H9 (cell line): ENCODE measurements around the gene HPS4. TPM values are rescaled to one million over a fixed set of nuclear protein-coding genes. Genes with fewer than 3 reads are reported as not detected.

ENCODE experiments used
- DNase-seq: peaks from one replicate; pipeline ENCODE4 v3.0.0-alpha.2; 2017
- H2AFZ ChIP-seq: one replicate; pipeline ENCODE4 v1.6.1; 2013; ENCODE audit warnings: mild to moderate bottlenecking, low read length, control low read depth, moderate library complexity
- H2AK5ac ChIP-seq: 2 replicates; pipeline ENCODE4 v1.6.1; 2013; ENCODE audit warnings: low read length, control low read depth, mixed read lengths; ENCODE audit not compliant: insufficient read length
- H2BK120ac ChIP-seq: one replicate; pipeline ENCODE4 v1.6.1; 2013; ENCODE audit warnings: low read depth, mild to moderate bottlenecking, low read length, control low read depth, inconsistent platforms; ENCODE audit not compliant: poor library complexity, severe bottlenecking
- H2BK12ac ChIP-seq: 2 replicates; pipeline ENCODE4 v1.6.1; 2013; ENCODE audit warnings: low read length, control low read depth, mixed read lengths, low read depth; ENCODE audit not compliant: insufficient read length
- H2BK15ac ChIP-seq: 2 replicates; pipeline ENCODE4 v1.6.1; 2013; ENCODE audit warnings: low read depth, low read length, control low read depth
- H2BK20ac ChIP-seq: one replicate; pipeline ENCODE4 v1.6.1; 2013; ENCODE audit warnings: low read depth, mild to moderate bottlenecking, low read length, control low read depth, inconsistent platforms; ENCODE audit not compliant: poor library complexity, severe bottlenecking
- H2BK5ac ChIP-seq: 2 replicates; pipeline ENCODE4 v1.6.1; 2013; ENCODE audit warnings: low read length, control low read depth, mixed read lengths; ENCODE audit not compliant: insufficient read length
- H3K14ac ChIP-seq: 2 replicates; pipeline ENCODE4 v1.6.1; 2013; ENCODE audit warnings: low read length, control low read depth; ENCODE audit not compliant: insufficient read depth
- H3K18ac ChIP-seq: 2 replicates; pipeline ENCODE4 v1.6.1; 2013; ENCODE audit warnings: low read depth, mild to moderate bottlenecking, mixed read lengths, low read length, control low read depth; ENCODE audit not compliant: insufficient read length
- H3K23ac ChIP-seq: 2 replicates; pipeline ENCODE4 v1.6.1; 2013; ENCODE audit warnings: low read length, control low read depth, mixed read lengths, low read depth; ENCODE audit not compliant: insufficient read length
- H3K23me2 ChIP-seq: 2 replicates; pipeline ENCODE4 v1.6.1; 2013; ENCODE audit warnings: low read depth, mild to moderate bottlenecking, mixed read lengths, low read length, control low read depth; ENCODE audit not compliant: insufficient read length, poor library complexity, severe bottlenecking
- H3K27ac ChIP-seq: 2 replicates; pipeline ENCODE4 v1.5.1; 2013; ENCODE audit warnings: low read length, control low read depth, mixed read lengths, low read depth; ENCODE audit not compliant: insufficient read length
- H3K27me3 ChIP-seq: 2 replicates; pipeline ENCODE4 v1.6.1; 2013; ENCODE audit warnings: low read length, control low read depth, inconsistent platforms; ENCODE audit not compliant: insufficient read depth
- H3K4ac ChIP-seq: 2 replicates; pipeline ENCODE4 v1.6.1; 2013; ENCODE audit warnings: low read depth, mild to moderate bottlenecking, control low read depth, inconsistent platforms, low read length, moderate library complexity
- H3K4me1 ChIP-seq: 2 replicates; pipeline ENCODE4 v1.6.1; 2013; ENCODE audit warnings: low read length, control low read depth, inconsistent platforms; ENCODE audit not compliant: insufficient read depth
- H3K4me2 ChIP-seq: 2 replicates; pipeline ENCODE4 v1.6.1; 2013; ENCODE audit warnings: low read length, control low read depth, mixed read lengths; ENCODE audit not compliant: insufficient read length, insufficient read depth
- H3K56ac ChIP-seq: 2 replicates; pipeline ENCODE4 v1.6.1; 2013; ENCODE audit warnings: low read depth, mild to moderate bottlenecking, mixed read lengths, low read length, control low read depth; ENCODE audit not compliant: insufficient read length
- H3K79me1 ChIP-seq: 2 replicates; pipeline ENCODE4 v1.6.1; 2013; ENCODE audit warnings: low read depth, mild to moderate bottlenecking, moderate library complexity, low read length, control low read depth, inconsistent platforms; ENCODE audit not compliant: insufficient read depth, poor library complexity, severe bottlenecking
- H3K79me2 ChIP-seq: 2 replicates; pipeline ENCODE4 v1.6.1; 2013; ENCODE audit warnings: low read length, control low read depth, inconsistent platforms; ENCODE audit not compliant: insufficient read depth
- H3K9ac ChIP-seq: 2 replicates; pipeline ENCODE4 v1.6.1; 2013; ENCODE audit warnings: low read length, control low read depth, mixed read lengths; ENCODE audit not compliant: insufficient read length; ENCODE audit errors: extremely low read depth
- H3K9me3 ChIP-seq: one replicate; pipeline ENCODE4 v1.6.1; 2013; ENCODE audit warnings: low read depth, low read length, inconsistent platforms; ENCODE audit not compliant: control insufficient read depth
- H3T11ph ChIP-seq: one replicate; pipeline ENCODE4 v1.6.1; 2013; ENCODE audit warnings: mild to moderate bottlenecking, low read length, control low read depth, inconsistent platforms
- H4K20me1 ChIP-seq: one replicate; pipeline ENCODE4 v1.6.1; 2013; ENCODE audit not compliant: control insufficient read depth, insufficient read length, insufficient read depth
- H4K5ac ChIP-seq: 2 replicates; pipeline ENCODE4 v1.6.1; 2013; ENCODE audit warnings: low read depth, mild to moderate bottlenecking, mixed read lengths, low read length, control low read depth; ENCODE audit not compliant: insufficient read length
- H4K8ac ChIP-seq: replicated peaks from 2 replicates; pipeline ENCODE4 v1.6.1; 2013; ENCODE audit warnings: low read length, control low read depth, mixed read lengths, low read depth; ENCODE audit not compliant: insufficient read length
- H4K91ac ChIP-seq: 2 replicates; pipeline ENCODE4 v1.6.1; 2013; ENCODE audit warnings: low read depth, mild to moderate bottlenecking, moderate library complexity, mixed read lengths, low read length, control low read depth; ENCODE audit not compliant: insufficient read length
- H3K27ac Mint-ChIP-seq, 3 experiments: 2 replicates in 2 of 3; 3 replicates in 1 of 3; pipeline ENCODE4 v1.8.0; 2020 to 2021; ENCODE audit warnings: mixed read lengths in 3 of 3, mild to moderate bottlenecking in 1 of 3, moderate library complexity in 1 of 3
- H3K27me3 Mint-ChIP-seq: 2 replicates; pipeline ENCODE4 v1.8.0; 2021; ENCODE audit warnings: low read depth, mild to moderate bottlenecking, moderate library complexity, mixed read lengths
- H3K36me3 Mint-ChIP-seq, 3 experiments: 2 replicates in 2 of 3; 3 replicates in 1 of 3; pipeline ENCODE4 v1.8.0; 2020 to 2021; ENCODE audit warnings: low read depth in 3 of 3, mixed read lengths in 3 of 3; ENCODE audit not compliant: insufficient read depth in 1 of 3
- H3K4me1 Mint-ChIP-seq, 2 experiments: 2 replicates each; pipeline ENCODE4 v1.8.0; 2020; ENCODE audit warnings: mixed read lengths in 2 of 2
- H3K4me3 Mint-ChIP-seq, 2 experiments: 2 replicates in 1 of 2; 3 replicates in 1 of 2; pipeline ENCODE4 v1.8.0; 2020 to 2021; ENCODE audit warnings: mild to moderate bottlenecking in 2 of 2, mixed read lengths in 2 of 2, moderate library complexity in 1 of 2
- H3K9me3 Mint-ChIP-seq, 2 experiments: 2 replicates in 1 of 2; 3 replicates in 1 of 2; pipeline ENCODE4 v1.8.0; 2020; ENCODE audit warnings: mild to moderate bottlenecking in 2 of 2, mixed read lengths in 2 of 2, moderate library complexity in 1 of 2
- CTCF ChIP-seq: fragments of 200-600 bp; sonication (generic); conservative IDR thresholded peaks from 3 replicates; pipeline ENCODE4 v1.8.0; 2021; ENCODE audit warnings: antibody characterized with exemption, mild to moderate bottlenecking
- WGBS: extraction: QIAGEN DNeasy Blood & Tissue Kit; methylation state at CpG from one replicate; pipeline ENCODE4 v1.1.7; 2013; ENCODE audit warnings: missing lambda C conversion rate, low lambda C conversion rate, mixed read lengths; ENCODE audit not compliant: insufficient read length; ENCODE audit errors: extremely low coverage; 5-methylcytosine and 5-hydroxymethylcytosine counted together
- total RNA-seq: library from RNA; stranded (reverse); gene quantifications from 2 replicates; pipeline ENCODE4 v1.2.1, GENCODE V29; 2021

HPS4 gene
- total RNA-seq, 1 experiment from 2014 or later: 26.2 TPM

DNA sequence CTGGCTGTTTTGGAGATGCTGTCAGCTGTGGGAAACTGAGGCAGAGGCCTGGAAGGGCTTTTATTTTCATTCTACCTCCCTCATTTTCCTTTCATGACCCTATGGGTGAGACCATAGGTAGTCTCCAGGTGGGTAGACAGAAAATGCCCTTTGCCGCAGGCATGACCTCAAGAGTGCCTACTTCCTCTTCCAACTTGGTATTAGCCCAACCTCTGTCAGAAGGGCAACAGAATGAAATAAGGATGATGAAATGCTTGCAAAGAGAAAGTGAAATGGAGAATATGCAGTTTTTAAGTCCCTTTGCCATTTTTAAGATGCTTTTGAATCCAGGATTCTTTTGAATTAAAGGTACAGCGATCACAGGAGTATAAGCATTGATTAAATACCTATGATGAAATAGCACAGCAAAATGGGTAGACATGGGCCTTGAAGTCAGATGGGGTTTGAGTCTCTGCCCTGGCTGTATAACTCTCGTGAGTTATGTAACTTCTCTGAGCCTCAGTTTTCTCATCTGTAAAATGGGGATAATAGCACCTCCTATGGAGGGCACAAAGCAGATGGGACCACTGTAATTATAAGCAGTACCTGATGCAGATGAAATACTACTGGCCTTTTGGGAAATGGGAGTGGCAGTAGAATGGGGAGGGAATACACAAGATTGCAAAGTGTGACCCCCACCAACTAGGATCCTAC, 50.8 kb downstream of the HPS4 start:
- Histone ChIP-seq H2BK12ac (no peak overlapping the region), H3K27me3 (no peaks in the 10 kb centered on the region), H3K79me2 (no peaks in the 10 kb centered on the region; the same call in 1 of the 2 replicates), H3K27ac (no peak overlapping the region), H4K8ac (no peak overlapping the region), H2BK15ac (no peak overlapping the region), H3K4me1 (no peaks in the 10 kb centered on the region; the same call in 1 of the 2 replicates), H3K4me2 (no peak overlapping the region), H4K91ac (no peak overlapping the region), H3K9me3 (no peaks in the 10 kb centered on the region), H3K14ac (no peak overlapping the region), H3K23ac (no peak overlapping the region), H2AFZ (no peak overlapping the region), H3K18ac (no peak overlapping the region), H4K5ac (no peak overlapping the region), H3K9ac (no peak overlapping the region), H3K4ac (no peak overlapping the region), H3K56ac (no peak overlapping the region), H2BK5ac (no peak overlapping the region), H3K79me1 (no peaks in the 10 kb centered on the region), H3T11ph (no peak overlapping the region), H2BK120ac (no peak overlapping the region), H3K23me2 (peaks cover 11% of the 10 kb centered on the region), H2BK20ac (no peak overlapping the region), H2AK5ac (no peak overlapping the region), H4K20me1 (no peaks in the 10 kb centered on the region)
- Mint-ChIP-seq H3K9me3 (no peaks in the 10 kb centered on the region), H3K4me3 (no peak overlapping the region), H3K27ac (no peak overlapping the region; a peak in 1 of 7 replicates), H3K27me3 (peaks cover 21% of the 10 kb centered on the region), H3K36me3 (peaks cover 3 to 19% (median 13%) of the 10 kb centered on the region in 3 experiments), H3K4me1 (peaks cover 19 to 29% of the 10 kb centered on the region in 2 experiments)
- TF ChIP-seq CTCF: no peak
- DNase-seq: no peak
- no CpG with 5 or more reads among the region's 3 CpGs for WGBS
